GM19099 (cell line): ENCODE measurements around the gene MAP2K7.
A peak's percentile ranks its signal among the peaks of the same experiment; 100 is the strongest.

Source experiments
- POLR2A ChIP-seq: IDR thresholded peaks from 3 replicates; pipeline ENCODE4 v1.6.1; 2011; ENCODE audit warnings: low read depth; ENCODE audit not compliant: insufficient read length; ENCODE audit errors: extremely low read depth

MAP2K7 gene

GRCh38 chr19:7903244-7904073 is at the start of gene MAP2K7:
TSS of gene MAP2K7 (plus strand) at chr19:7903877. CDS start at chr19:7903945, 68 bp downstream.
- TF ChIP-seq POLR2A: peak; percentile 88

- no peak for TF ChIP-seq POLR2A
These were observed 48.1 kb upstream of the MAP2K7 start for GRCh38 chr19:7855426-7856108.

GRCh38 chr19:7856109-7856591 is 47.5 kb upstream of the MAP2K7 start:
- no peak for TF ChIP-seq POLR2A

GRCh38 chr19:7856679-7857663 is 46.7 kb upstream of the MAP2K7 start:
- TF ChIP-seq POLR2A: no peak

- no peak for TF ChIP-seq POLR2A
These were observed 46.0 kb upstream of the MAP2K7 start for GRCh38 chr19:7857727-7858108.

- no peak for TF ChIP-seq POLR2A
These were observed 45.4 kb upstream of the MAP2K7 start for GRCh38 chr19:7858109-7858770.

- TF ChIP-seq POLR2A: no peak
These were observed 43.6 kb upstream of the MAP2K7 start for GRCh38 chr19:7859831-7860713.

- TF ChIP-seq POLR2A: no peak
These were observed 42.7 kb upstream of the MAP2K7 start for GRCh38 chr19:7860714-7861618.

GRCh38 chr19:7861619-7862412 is 41.9 kb upstream of the MAP2K7 start:
- no peak for TF ChIP-seq POLR2A

- no peak for TF ChIP-seq POLR2A
These were observed 41.2 kb upstream of the MAP2K7 start for GRCh38 chr19:7862413-7862951.
